WTC11 (cell line): ENCODE measurements around the gene SUN2.

Experiments
- MXD4 ChIP-seq: fragments of 250-450 bp; sonication (Bioruptor Pico); IDR thresholded peaks from 2 replicates; pipeline ENCODE4 v1.8.0; 2021; ENCODE audit warnings: mild to moderate bottlenecking, moderate library complexity, borderline replicate concordance
- TF ChIP-seq, protein P1 (sequence below): fragments of 200-600 bp; IDR thresholded peaks from 2 replicates; pipeline ENCODE4 v1.8.0; 2022; ENCODE audit warnings: antibody characterized with exemption
- TF ChIP-seq, protein P2 (sequence below): sonication (generic); formaldehyde crosslinking; IDR thresholded peaks from 2 replicates; pipeline ENCODE4 v1.8.1; 2022; ENCODE audit warnings: low read depth, mild to moderate bottlenecking, moderate library complexity, missing genetic modification reagents, borderline replicate concordance
- TF ChIP-seq, protein P3 (sequence below): sonication (generic); formaldehyde crosslinking; IDR thresholded peaks from 2 replicates; pipeline ENCODE4 v1.8.1; 2023; ENCODE audit warnings: mild to moderate bottlenecking, missing genetic modification reagents, moderate library complexity
- TF ChIP-seq, protein P4 (sequence below): sonication (generic); formaldehyde crosslinking; IDR thresholded peaks from 2 replicates; pipeline ENCODE4 v1.8.0; 2022; ENCODE audit warnings: mild to moderate bottlenecking, missing genetic modification reagents
- TF ChIP-seq, protein P5 (sequence below): sonication (generic); formaldehyde crosslinking; IDR thresholded peaks from 2 replicates; pipeline ENCODE4 v1.8.0; 2022; ENCODE audit warnings: mild to moderate bottlenecking, missing genetic modification reagents

DNA sequence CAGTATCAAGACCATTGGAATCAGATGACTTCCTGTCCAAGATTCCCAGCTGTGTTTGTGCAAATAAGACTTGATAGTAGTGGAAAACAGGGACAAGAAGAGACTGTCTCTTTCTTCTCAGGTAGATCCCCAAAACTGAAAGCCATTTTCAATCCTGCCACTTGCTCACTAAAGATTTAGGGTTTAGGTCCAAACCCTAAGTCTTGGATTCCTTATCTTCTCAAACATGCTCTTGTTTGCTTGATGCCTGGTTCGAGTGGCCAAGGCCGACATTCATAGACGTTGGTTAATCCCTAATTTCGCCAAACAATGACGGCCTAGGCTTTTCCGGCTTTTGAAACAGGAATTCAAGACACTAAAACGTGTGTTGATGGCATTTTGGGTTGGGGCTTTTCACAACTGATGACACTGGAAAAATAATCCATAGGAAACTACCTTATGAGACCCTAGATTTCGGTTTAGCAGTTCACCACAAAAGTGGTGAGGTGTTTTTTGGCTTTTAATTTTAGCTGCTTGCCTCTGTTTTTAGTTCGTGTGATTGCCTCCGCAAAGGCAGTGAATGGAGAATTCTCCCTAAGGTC is 51.1 kb downstream of the SUN2 start:
- TF ChIP-seq, protein P1, sequence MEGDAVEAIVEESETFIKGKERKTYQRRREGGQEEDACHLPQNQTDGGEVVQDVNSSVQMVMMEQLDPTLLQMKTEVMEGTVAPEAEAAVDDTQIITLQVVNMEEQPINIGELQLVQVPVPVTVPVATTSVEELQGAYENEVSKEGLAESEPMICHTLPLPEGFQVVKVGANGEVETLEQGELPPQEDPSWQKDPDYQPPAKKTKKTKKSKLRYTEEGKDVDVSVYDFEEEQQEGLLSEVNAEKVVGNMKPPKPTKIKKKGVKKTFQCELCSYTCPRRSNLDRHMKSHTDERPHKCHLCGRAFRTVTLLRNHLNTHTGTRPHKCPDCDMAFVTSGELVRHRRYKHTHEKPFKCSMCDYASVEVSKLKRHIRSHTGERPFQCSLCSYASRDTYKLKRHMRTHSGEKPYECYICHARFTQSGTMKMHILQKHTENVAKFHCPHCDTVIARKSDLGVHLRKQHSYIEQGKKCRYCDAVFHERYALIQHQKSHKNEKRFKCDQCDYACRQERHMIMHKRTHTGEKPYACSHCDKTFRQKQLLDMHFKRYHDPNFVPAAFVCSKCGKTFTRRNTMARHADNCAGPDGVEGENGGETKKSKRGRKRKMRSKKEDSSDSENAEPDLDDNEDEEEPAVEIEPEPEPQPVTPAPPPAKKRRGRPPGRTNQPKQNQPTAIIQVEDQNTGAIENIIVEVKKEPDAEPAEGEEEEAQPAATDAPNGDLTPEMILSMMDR = no peak
- TF ChIP-seq, protein P2, sequence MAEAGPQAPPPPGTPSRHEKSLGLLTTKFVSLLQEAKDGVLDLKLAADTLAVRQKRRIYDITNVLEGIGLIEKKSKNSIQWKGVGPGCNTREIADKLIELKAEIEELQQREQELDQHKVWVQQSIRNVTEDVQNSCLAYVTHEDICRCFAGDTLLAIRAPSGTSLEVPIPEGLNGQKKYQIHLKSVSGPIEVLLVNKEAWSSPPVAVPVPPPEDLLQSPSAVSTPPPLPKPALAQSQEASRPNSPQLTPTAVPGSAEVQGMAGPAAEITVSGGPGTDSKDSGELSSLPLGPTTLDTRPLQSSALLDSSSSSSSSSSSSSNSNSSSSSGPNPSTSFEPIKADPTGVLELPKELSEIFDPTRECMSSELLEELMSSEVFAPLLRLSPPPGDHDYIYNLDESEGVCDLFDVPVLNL = no peak
- TF ChIP-seq, protein P3, sequence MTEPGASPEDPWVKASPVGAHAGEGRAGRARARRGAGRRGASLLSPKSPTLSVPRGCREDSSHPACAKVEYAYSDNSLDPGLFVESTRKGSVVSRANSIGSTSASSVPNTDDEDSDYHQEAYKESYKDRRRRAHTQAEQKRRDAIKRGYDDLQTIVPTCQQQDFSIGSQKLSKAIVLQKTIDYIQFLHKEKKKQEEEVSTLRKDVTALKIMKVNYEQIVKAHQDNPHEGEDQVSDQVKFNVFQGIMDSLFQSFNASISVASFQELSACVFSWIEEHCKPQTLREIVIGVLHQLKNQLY (CRISPR knock-in tag) = no peak
- TF ChIP-seq MXD4 = no peak
- TF ChIP-seq, protein P4, sequence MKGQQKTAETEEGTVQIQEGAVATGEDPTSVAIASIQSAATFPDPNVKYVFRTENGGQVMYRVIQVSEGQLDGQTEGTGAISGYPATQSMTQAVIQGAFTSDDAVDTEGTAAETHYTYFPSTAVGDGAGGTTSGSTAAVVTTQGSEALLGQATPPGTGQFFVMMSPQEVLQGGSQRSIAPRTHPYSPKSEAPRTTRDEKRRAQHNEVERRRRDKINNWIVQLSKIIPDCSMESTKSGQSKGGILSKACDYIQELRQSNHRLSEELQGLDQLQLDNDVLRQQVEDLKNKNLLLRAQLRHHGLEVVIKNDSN (CRISPR knock-in tag) = no peak
- TF ChIP-seq, protein P5, sequence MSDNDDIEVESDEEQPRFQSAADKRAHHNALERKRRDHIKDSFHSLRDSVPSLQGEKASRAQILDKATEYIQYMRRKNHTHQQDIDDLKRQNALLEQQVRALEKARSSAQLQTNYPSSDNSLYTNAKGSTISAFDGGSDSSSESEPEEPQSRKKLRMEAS (CRISPR knock-in tag) = no peak
